ENCODE data around the gene GRIN3A. TPM values are rescaled to one million over a fixed set of nuclear protein-coding genes. Genes with fewer than 3 reads are reported as not detected.
A peak's percentile ranks its signal among the peaks of the same experiment; 100 is the strongest.
"Not testable (repeated sequence)": the region's sequence is repeated elsewhere in the genome, so short reads cannot be mapped to it uniquely, and the experiment has no call there.

The GRIN3A gene
- total RNA-seq, 1 experiment from 2014 or later: not detected

DNA sequence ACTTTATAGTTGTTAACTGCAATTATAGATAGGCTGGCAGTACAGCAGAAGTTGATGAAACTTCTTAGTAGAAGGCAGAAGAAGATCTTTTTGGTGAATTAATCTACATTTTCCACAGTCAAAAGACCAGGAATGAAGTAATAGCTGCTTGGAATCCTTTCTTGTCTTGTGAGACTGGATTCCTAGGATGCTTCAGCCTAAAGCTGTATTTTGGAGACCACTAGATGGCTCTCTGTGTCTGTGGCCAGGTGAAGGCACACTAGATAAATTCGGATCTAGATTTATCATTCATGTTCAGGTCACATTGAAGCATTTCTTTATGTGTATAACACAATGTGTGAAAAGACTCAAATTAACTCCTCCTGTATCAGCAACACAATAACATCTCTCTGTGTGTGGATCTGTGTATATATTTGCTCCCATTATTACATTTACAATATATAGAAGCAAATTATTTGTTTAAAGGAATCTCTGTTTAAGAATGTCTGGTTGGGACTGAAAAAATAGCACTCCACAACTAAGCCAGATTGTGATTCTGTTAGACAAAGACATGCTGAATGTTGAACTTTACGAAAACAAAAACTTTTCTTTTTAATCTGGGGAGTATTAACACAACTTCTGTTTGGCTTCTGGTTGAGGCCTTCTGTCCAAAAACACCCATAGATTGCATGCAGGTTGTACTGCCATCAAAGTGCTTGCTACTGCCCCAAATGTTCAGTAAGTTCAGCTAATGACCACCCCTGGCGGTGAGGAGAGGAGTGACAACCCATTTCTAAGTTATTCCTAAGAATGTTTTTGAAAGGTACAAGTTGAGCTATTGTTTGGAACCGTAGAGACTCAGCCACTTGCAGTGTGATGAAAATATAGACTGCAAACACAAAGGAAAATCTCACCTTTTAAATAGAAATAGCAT, 10.6 kb downstream of the GRIN3A start:
- Histone ChIP-seq H3K23ac (ENCODE audit: insufficient read length, low read depth, low read length) (no peak overlapping the region), H3K14ac (ENCODE audit: insufficient read depth, low read length) (no peak overlapping the region), H2BK15ac (ENCODE audit: low read depth, low read length) (no peak overlapping the region), H3K4me2 (ENCODE audit: insufficient read depth, insufficient read length, low read length) (no peak overlapping the region), H3K79me2 (ENCODE audit: insufficient read depth, low read length) (no peaks in the 10 kb centered on the region), H3K79me1 (ENCODE audit: insufficient read depth, low read depth, low read length, poor library complexity, severe bottlenecking) (no peaks in the 10 kb centered on the region), H2BK12ac (ENCODE audit: insufficient read length, low read depth, low read length) (no peak overlapping the region), H3K9ac (ENCODE audit: extremely low read depth, insufficient read length, low read length) (no peak overlapping the region), H3K4ac (ENCODE audit: low read depth, low read length) (no peak overlapping the region), H3K18ac (ENCODE audit: insufficient read length, low read depth, low read length) (no peak overlapping the region), H3K56ac (ENCODE audit: insufficient read length, low read depth, low read length) (no peak overlapping the region), H4K91ac (ENCODE audit: insufficient read length, low read depth, low read length) (no peak overlapping the region), H3K4me1 (ENCODE audit: insufficient read depth, low read length) (no peaks in the 10 kb centered on the region), H4K20me1 (ENCODE audit: control insufficient read depth, insufficient read depth, insufficient read length) (no peaks in the 10 kb centered on the region), H3K27me3 (ENCODE audit: insufficient read depth, low read length) (no peaks in the 10 kb centered on the region), H4K8ac (replicated peaks; ENCODE audit: insufficient read length, low read depth, low read length) (no peak overlapping the region), H2BK5ac (ENCODE audit: insufficient read length, low read length) (no peak overlapping the region), H4K5ac (ENCODE audit: insufficient read length, low read depth, low read length) (no peak overlapping the region), H2BK20ac (ENCODE audit: low read depth, low read length, poor library complexity, severe bottlenecking) (no peak overlapping the region), H2AK5ac (ENCODE audit: insufficient read length, low read length) (no peak overlapping the region), H2AFZ (ENCODE audit: low read length) (no peak overlapping the region), H3T11ph (ENCODE audit: low read length) (no peak overlapping the region), H3K23me2 (ENCODE audit: insufficient read length, low read depth, low read length, poor library complexity, severe bottlenecking) (no peaks in the 10 kb centered on the region), H2BK120ac (ENCODE audit: low read depth, low read length, poor library complexity, severe bottlenecking) (no peak overlapping the region), H3K27ac (ENCODE audit: insufficient read length, low read depth, low read length) (no peak overlapping the region), H3K9me3 (ENCODE audit: control insufficient read depth, low read depth, low read length) (no peaks in the 10 kb centered on the region)
- DNase-seq: peak; percentile 48
- Mint-ChIP-seq H3K4me1 (peaks cover 3 to 6% of the 10 kb centered on the region in 2 experiments), H3K9me3 (no peaks in the 10 kb centered on the region; a peak in 2 of 5 replicates), H3K36me3 (ENCODE audit: insufficient read depth in 1 of 3, low read depth in 3 of 3) (no peaks in the 10 kb centered on the region; a peak in 1 of 7 replicates), H3K4me3 (no peak overlapping the region), H3K27ac (peak overlapping the region in 1 of 3 experiments; percentile 86; a peak in 1 of 7 replicates), H3K27me3 (ENCODE audit: low read depth) (peaks cover 21% of the 10 kb centered on the region)
- TF ChIP-seq, protein P1, sequence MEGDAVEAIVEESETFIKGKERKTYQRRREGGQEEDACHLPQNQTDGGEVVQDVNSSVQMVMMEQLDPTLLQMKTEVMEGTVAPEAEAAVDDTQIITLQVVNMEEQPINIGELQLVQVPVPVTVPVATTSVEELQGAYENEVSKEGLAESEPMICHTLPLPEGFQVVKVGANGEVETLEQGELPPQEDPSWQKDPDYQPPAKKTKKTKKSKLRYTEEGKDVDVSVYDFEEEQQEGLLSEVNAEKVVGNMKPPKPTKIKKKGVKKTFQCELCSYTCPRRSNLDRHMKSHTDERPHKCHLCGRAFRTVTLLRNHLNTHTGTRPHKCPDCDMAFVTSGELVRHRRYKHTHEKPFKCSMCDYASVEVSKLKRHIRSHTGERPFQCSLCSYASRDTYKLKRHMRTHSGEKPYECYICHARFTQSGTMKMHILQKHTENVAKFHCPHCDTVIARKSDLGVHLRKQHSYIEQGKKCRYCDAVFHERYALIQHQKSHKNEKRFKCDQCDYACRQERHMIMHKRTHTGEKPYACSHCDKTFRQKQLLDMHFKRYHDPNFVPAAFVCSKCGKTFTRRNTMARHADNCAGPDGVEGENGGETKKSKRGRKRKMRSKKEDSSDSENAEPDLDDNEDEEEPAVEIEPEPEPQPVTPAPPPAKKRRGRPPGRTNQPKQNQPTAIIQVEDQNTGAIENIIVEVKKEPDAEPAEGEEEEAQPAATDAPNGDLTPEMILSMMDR (conservative IDR thresholded peaks at IDR 0.05): peak; percentile 62
- WGBS (ENCODE audit: extremely low coverage, insufficient read length, low lambda C conversion rate): no CpG with 5 or more reads among the region's 4 CpGs

DNA sequence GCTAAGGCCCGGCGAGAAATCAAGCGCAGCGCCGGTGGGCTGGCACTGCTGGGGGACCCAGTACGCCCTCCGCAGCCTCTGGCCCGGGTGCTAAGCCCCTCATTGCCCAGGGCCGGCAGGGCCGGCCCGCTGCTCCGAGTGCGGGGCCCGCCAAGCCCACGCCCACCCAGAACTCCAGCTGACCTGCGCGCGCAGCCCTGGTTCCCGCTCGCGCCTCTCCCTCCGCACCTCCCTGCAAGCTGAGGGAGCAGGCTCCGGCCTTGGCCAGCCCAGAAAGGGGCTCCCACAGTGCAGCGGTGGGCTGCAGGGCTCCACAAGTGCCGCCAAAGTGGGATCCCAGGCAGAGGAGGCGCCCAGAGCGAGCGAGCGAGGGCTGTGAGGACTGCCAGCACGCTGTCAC, 14.2 kb downstream of the GRIN3A start:
- not testable (repeated sequence) for H4K20me1 ChIP-seq (ENCODE audit: control insufficient read depth, insufficient read depth, insufficient read length); H3K36me3 Mint-ChIP-seq (ENCODE audit: insufficient read depth in 1 of 3, low read depth in 3 of 3); H4K8ac ChIP-seq (replicated peaks; ENCODE audit: insufficient read length, low read depth, low read length); H3K79me1 ChIP-seq (ENCODE audit: insufficient read depth, low read depth, low read length, poor library complexity, severe bottlenecking); H3K4me3 Mint-ChIP-seq; H2BK20ac ChIP-seq (ENCODE audit: low read depth, low read length, poor library complexity, severe bottlenecking); H3K27ac Mint-ChIP-seq; H3K4me2 ChIP-seq (ENCODE audit: insufficient read depth, insufficient read length, low read length); H2BK12ac ChIP-seq (ENCODE audit: insufficient read length, low read depth, low read length); H3K27me3 ChIP-seq (ENCODE audit: insufficient read depth, low read length); H4K91ac ChIP-seq (ENCODE audit: insufficient read length, low read depth, low read length); H2AK5ac ChIP-seq (ENCODE audit: insufficient read length, low read length); H3K18ac ChIP-seq (ENCODE audit: insufficient read length, low read depth, low read length); H3T11ph ChIP-seq (ENCODE audit: low read length); H4K5ac ChIP-seq (ENCODE audit: insufficient read length, low read depth, low read length); H3K4ac ChIP-seq (ENCODE audit: low read depth, low read length); H3K4me1 ChIP-seq (ENCODE audit: insufficient read depth, low read length); H3K9me3 Mint-ChIP-seq; DNase-seq; H2BK120ac ChIP-seq (ENCODE audit: low read depth, low read length, poor library complexity, severe bottlenecking); H2AFZ ChIP-seq (ENCODE audit: low read length); H3K4me1 Mint-ChIP-seq; H3K14ac ChIP-seq (ENCODE audit: insufficient read depth, low read length); H3K23me2 ChIP-seq (ENCODE audit: insufficient read length, low read depth, low read length, poor library complexity, severe bottlenecking); H3K56ac ChIP-seq (ENCODE audit: insufficient read length, low read depth, low read length); H2BK5ac ChIP-seq (ENCODE audit: insufficient read length, low read length); H3K9me3 ChIP-seq (ENCODE audit: control insufficient read depth, low read depth, low read length); H2BK15ac ChIP-seq (ENCODE audit: low read depth, low read length); H3K9ac ChIP-seq (ENCODE audit: extremely low read depth, insufficient read length, low read length); H3K79me2 ChIP-seq (ENCODE audit: insufficient read depth, low read length); H3K27me3 Mint-ChIP-seq (ENCODE audit: low read depth); H3K27ac ChIP-seq (ENCODE audit: insufficient read length, low read depth, low read length); H3K23ac ChIP-seq (ENCODE audit: insufficient read length, low read depth, low read length)
- WGBS (ENCODE audit: extremely low coverage, insufficient read length, low lambda C conversion rate): no CpG with 5 or more reads among the region's 30 CpGs

Data from H9 (cell line).